Neural crest cell (in vitro differentiated cells): ENCODE results near the gene SLX9. TPM values are rescaled to one million over a fixed set of nuclear protein-coding genes. Genes with fewer than 3 reads are reported as not detected.
"Not testable (repeated sequence)": the region's sequence is repeated elsewhere in the genome, so short reads cannot be mapped to it uniquely, and the experiment has no call there.

Experiments
- DNase-seq: peaks from one replicate; pipeline ENCODE4 v3.0.0; 2021; ENCODE audit warnings: low read depth, mixed read lengths, low spot score
- H3K27ac Mint-ChIP-seq: one replicate; pipeline ENCODE4 v1.8.0; 2021; ENCODE audit warnings: mild to moderate bottlenecking, mixed read lengths; ENCODE audit not compliant: unreplicated experiment
- H3K27me3 Mint-ChIP-seq: 2 replicates; pipeline ENCODE4 v1.8.0; 2021; ENCODE audit warnings: low read depth, mild to moderate bottlenecking, mixed read lengths
- H3K36me3 Mint-ChIP-seq: 2 replicates; pipeline ENCODE4 v1.8.0; 2021; ENCODE audit warnings: low read depth, mild to moderate bottlenecking, mixed read lengths
- H3K4me1 Mint-ChIP-seq: 2 replicates; pipeline ENCODE4 v1.8.0; 2021; ENCODE audit warnings: mixed read lengths
- H3K4me3 Mint-ChIP-seq: one replicate; pipeline ENCODE4 v1.8.0; 2021; ENCODE audit warnings: mild to moderate bottlenecking, mixed read lengths
- H3K9me3 Mint-ChIP-seq: 2 replicates; pipeline ENCODE4 v1.8.0; 2021; ENCODE audit warnings: mixed read lengths
- CTCF ChIP-seq: fragments of 200-600 bp; sonication (generic); conservative IDR thresholded peaks from 2 replicates; pipeline ENCODE4 v1.5.0; 2021; ENCODE audit warnings: antibody characterized with exemption, mild to moderate bottlenecking
- total RNA-seq: library from RNA; stranded (reverse); gene quantifications from 2 replicates; pipeline ENCODE4 v1.2.1, GENCODE V29; 2021

The SLX9 gene
- total RNA-seq, 1 donor from 2014 or later = 42.3 TPM

GRCh38 chr21:44975720-44976555 lies 36.1 kb downstream of the SLX9 start:
- Mint-ChIP-seq H3K27me3 (no peaks in the 10 kb centered on the region), H3K4me1 (peaks cover 6% of the 10 kb centered on the region), H3K36me3 (peaks cover 3% of the 10 kb centered on the region), H3K9me3 (no peaks in the 10 kb centered on the region), H3K4me3 (no peak overlapping the region), H3K27ac (no peak overlapping the region)
- no peak for TF ChIP-seq CTCF
- no peak for DNase-seq

GRCh38 chr21:44976556-44977393 lies 36.9 kb downstream of the SLX9 start:
- H3K4me3 Mint-ChIP-seq, H3K27ac Mint-ChIP-seq, DNase-seq, H3K36me3 Mint-ChIP-seq, H3K9me3 Mint-ChIP-seq, H3K27me3 Mint-ChIP-seq, H3K4me1 Mint-ChIP-seq: not testable (repeated sequence)
- peak; percentile 50 for TF ChIP-seq CTCF

- H3K4me1 Mint-ChIP-seq = no peaks in the 10 kb centered on the region
- no peak for DNase-seq
- H3K36me3 Mint-ChIP-seq = peaks cover 3% of the 10 kb centered on the region
- no peaks in the 10 kb centered on the region for H3K27me3 Mint-ChIP-seq
- TF ChIP-seq CTCF = no peak
- H3K9me3 Mint-ChIP-seq = no peaks in the 10 kb centered on the region
- H3K27ac Mint-ChIP-seq = no peak overlapping the region
- H3K4me3 Mint-ChIP-seq = no peak overlapping the region
Observed at GRCh38 chr21:44977616-44978340, 37.9 kb downstream of the SLX9 start.

- H3K27me3 Mint-ChIP-seq = no peaks in the 10 kb centered on the region
- peak overlapping the region; percentile 51 for H3K4me3 Mint-ChIP-seq
- no peak overlapping the region for H3K27ac Mint-ChIP-seq
- H3K4me1 Mint-ChIP-seq = peaks cover 5% of the 10 kb centered on the region
- DNase-seq = no peak
- no peaks in the 10 kb centered on the region for H3K9me3 Mint-ChIP-seq
- TF ChIP-seq CTCF = no peak
- H3K36me3 Mint-ChIP-seq = no peaks in the 10 kb centered on the region
Observed at GRCh38 chr21:44979687-44980561, 40.1 kb downstream of the SLX9 start.
